ENCODE data around the gene SMARCA4. TPM values are rescaled to one million over a fixed set of nuclear protein-coding genes. Genes with fewer than 3 reads are reported as not detected.
"Not testable (repeated sequence)": the region's sequence is repeated elsewhere in the genome, so short reads cannot be mapped to it uniquely, and the experiment has no call there.

SMARCA4 gene
- total RNA-seq, 1 experiment from 2014 or later = 52.7 TPM

- DNase-seq (ENCODE audit: extremely low read depth, low read depth) = no peak
Observed at GRCh38 chr19:11059511-11060358, 98.9 kb downstream of the SMARCA4 start.

- DNase-seq (ENCODE audit: extremely low read depth, low read depth) = no peak
Observed at GRCh38 chr19:11061952-11062351, 101.1 kb downstream of the SMARCA4 start.

- no peak for DNase-seq (ENCODE audit: extremely low read depth, low read depth)
Observed at GRCh38 chr19:11063434-11063833, 102.6 kb downstream of the SMARCA4 start.

- peak; percentile 3 for DNase-seq (ENCODE audit: extremely low read depth, low read depth)
Observed at GRCh38 chr19:11064831-11065303, 104.0 kb downstream of the SMARCA4 start.

- DNase-seq (ENCODE audit: extremely low read depth, low read depth) = no peak
Observed at GRCh38 chr19:11066326-11066725, 105.5 kb downstream of the SMARCA4 start.

GRCh38 chr19:11067356-11068113, 106.7 kb downstream of the SMARCA4 start:
- no peak for DNase-seq (ENCODE audit: extremely low read depth, low read depth)

GRCh38 chr19:11069561-11069960, 108.7 kb downstream of the SMARCA4 start:
- no peak for DNase-seq (ENCODE audit: extremely low read depth, low read depth)

GRCh38 chr19:11070123-11070522, 109.3 kb downstream of the SMARCA4 start:
- no peak for DNase-seq (ENCODE audit: extremely low read depth, low read depth)

GRCh38 chr19:11073568-11073967, 112.7 kb downstream of the SMARCA4 start:
- DNase-seq (ENCODE audit: extremely low read depth, low read depth) = no peak

- not testable (repeated sequence) for DNase-seq (ENCODE audit: extremely low read depth, low read depth)
Observed at GRCh38 chr19:11076792-11077191, 116.0 kb downstream of the SMARCA4 start.

GRCh38 chr19:11078893-11079292, 118.1 kb downstream of the SMARCA4 start:
- no peak for DNase-seq (ENCODE audit: extremely low read depth, low read depth)

GRCh38 chr19:11079999-11080398, 119.2 kb downstream of the SMARCA4 start:
- no peak for DNase-seq (ENCODE audit: extremely low read depth, low read depth)

- DNase-seq (ENCODE audit: extremely low read depth, low read depth) = no peak
Observed at GRCh38 chr19:11087870-11088505, 127.2 kb downstream of the SMARCA4 start.

- DNase-seq (ENCODE audit: extremely low read depth, low read depth) = no peak
Observed at GRCh38 chr19:11088506-11089253, 127.8 kb downstream of the SMARCA4 start.

GRCh38 chr19:11089254-11090013, 128.6 kb downstream of the SMARCA4 start, which contains the start of gene LDLR:
Gene LDLR (plus strand): TSS chr19:11089463. CDS start chr19:11089549, 86 bp downstream.
- DNase-seq (ENCODE audit: extremely low read depth, low read depth) = peak; percentile 92

- DNase-seq (ENCODE audit: extremely low read depth, low read depth) = not testable (repeated sequence)
Observed at GRCh38 chr19:11090014-11090263, 129.1 kb downstream of the SMARCA4 start.

- DNase-seq (ENCODE audit: extremely low read depth, low read depth) = peak; percentile 92
Observed at GRCh38 chr19:11090264-11090996, 129.6 kb downstream of the SMARCA4 start.

- DNase-seq (ENCODE audit: extremely low read depth, low read depth) = no peak
Observed at GRCh38 chr19:11090997-11091702, 130.3 kb downstream of the SMARCA4 start.
